ENCODE data around the gene RIMBP2.

RIMBP2 gene

GRCh38 chr12:130433834-130434233 is 282.3 kb downstream of the RIMBP2 start:
- in situ Hi-C loops (cut with MboI; ENCODE audit: low sequenced_read_pairs) = no loop called here

- in situ Hi-C loops (cut with MboI; ENCODE audit: low sequenced_read_pairs) = no loop called here
These were observed 282.7 kb downstream of the RIMBP2 start for GRCh38 chr12:130433411-130433810.

GRCh38 chr12:130431176-130431575 is 284.9 kb downstream of the RIMBP2 start:
- in situ Hi-C loops (cut with MboI; ENCODE audit: low sequenced_read_pairs) = no loop called here

- in situ Hi-C loops (cut with MboI; ENCODE audit: low sequenced_read_pairs) = no loop called here
These were observed 286.2 kb downstream of the RIMBP2 start for GRCh38 chr12:130429656-130430505.

DNA sequence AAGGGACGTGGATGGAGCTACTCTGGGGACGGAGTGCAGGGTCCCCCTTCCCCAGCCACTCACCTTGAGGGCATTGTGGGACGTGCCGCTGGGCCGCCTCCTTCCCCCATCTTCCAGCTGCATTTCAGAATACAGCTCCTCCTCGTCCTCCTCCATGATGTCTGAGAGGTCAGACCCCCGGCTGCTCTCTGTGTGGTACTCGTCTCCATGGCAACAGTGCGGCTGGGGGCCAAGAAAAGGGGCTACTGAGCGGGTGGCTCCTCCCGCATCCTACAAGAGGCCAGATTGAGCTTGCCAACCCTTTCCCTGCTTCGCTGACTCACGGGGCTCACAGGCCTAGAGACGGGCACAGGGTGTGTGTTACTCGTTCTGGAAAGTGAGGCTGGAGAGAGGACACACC is 288.0 kb downstream of the RIMBP2 start:
- in situ Hi-C loops (cut with MboI; ENCODE audit: low sequenced_read_pairs) = no loop called here

DNA sequence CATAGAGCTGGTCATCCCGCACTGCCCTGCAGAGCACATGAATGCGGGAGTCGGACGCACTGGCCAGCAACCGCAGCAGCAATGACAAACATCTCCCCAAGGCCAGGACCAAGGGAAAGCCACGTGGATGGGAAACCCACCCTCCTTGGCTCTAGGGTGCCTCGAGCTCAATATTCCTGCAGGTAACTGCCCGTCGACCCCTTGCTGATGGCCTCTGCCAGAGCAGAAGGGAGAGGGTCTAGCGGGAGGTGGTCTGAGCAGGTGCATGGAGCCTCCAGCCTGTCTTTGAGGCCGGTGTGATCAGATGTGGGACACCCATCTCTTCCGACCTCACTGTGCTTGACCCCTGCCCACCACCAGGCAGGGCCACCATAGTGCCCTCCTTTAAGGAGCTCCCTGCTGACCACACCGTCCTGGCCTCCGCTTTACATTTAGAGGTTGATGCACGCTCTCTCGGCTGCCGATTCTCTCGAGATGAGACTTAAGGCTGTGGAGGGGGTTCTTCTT is 288.7 kb downstream of the RIMBP2 start:
- in situ Hi-C loops (cut with MboI; ENCODE audit: low sequenced_read_pairs) = no loop called here

GRCh38 chr12:130425698-130426245 is 290.3 kb downstream of the RIMBP2 start:
- in situ Hi-C loops (cut with MboI; ENCODE audit: low sequenced_read_pairs) = no loop called here

- in situ Hi-C loops (cut with MboI; ENCODE audit: low sequenced_read_pairs) = no loop called here
These were observed 291.0 kb downstream of the RIMBP2 start for GRCh38 chr12:130424858-130425697.

DNA sequence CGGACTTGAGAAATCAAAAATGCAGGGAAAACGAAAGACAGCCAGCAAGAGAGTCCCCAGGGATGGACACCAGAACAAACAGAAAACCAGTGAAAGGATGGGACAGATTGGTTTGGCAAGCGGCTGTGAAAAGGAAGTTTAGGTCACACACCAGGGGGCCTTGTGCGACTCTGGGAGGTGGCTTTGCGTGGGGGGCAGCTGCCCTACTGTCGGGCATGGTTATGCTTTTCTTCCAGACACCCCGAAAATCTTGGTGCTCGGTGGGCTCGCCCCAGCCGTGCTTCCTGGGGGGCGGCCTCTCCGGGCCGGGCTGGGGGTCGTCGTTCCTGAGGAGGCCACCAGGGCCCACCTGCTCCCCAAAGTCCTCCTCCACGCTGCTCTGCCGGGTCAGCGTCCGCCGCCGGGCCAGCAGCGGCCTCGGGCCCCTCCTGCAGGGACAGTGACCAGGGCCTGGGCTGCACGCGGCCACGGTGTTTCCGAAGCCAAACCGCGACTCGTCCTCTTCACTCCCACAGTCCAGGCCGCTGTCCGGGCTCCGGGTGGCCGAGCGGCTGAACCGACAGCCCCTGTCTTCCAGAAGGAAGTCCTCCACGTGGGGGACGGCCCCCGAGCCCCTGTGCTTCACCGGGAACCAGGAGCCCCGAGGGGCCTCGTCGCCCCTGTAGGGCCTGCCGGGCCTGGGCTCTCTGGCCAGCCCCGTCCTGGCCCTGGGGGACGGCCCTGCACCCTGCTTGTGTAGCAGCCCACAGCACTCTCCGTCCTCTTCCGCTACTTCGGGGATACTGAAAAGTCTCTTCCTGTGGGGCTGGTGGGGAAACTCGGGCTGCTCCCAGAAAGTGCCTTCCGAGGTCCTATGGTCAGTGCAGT is 291.9 kb downstream of the RIMBP2 start:
- in situ Hi-C loops (cut with MboI; ENCODE audit: low sequenced_read_pairs) = no loop called here

- in situ Hi-C loops (cut with MboI; ENCODE audit: low sequenced_read_pairs) = no loop called here
These were observed 293.0 kb downstream of the RIMBP2 start for GRCh38 chr12:130423136-130423535.

DNA sequence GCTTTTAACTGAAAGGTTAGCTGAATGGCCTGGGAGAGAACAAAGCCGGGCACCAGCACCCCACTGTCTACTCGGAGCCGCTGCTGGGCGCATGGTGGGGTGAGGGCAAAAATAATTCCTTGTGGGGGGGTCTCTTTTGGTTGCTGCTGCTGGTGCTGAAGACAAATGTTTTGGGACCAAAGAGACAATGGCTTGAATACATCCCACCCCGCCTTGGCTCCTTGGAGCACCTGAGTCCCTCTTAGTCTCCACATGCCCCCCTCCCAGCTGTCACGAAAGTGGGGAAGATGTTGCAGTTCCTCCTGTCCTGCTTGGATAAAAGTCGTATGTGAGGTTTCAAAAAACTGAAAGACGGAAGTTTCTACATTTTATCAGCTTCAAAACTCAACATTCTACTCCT is 293.4 kb downstream of the RIMBP2 start:
- in situ Hi-C loops (cut with MboI; ENCODE audit: low sequenced_read_pairs) = no loop called here

DNA sequence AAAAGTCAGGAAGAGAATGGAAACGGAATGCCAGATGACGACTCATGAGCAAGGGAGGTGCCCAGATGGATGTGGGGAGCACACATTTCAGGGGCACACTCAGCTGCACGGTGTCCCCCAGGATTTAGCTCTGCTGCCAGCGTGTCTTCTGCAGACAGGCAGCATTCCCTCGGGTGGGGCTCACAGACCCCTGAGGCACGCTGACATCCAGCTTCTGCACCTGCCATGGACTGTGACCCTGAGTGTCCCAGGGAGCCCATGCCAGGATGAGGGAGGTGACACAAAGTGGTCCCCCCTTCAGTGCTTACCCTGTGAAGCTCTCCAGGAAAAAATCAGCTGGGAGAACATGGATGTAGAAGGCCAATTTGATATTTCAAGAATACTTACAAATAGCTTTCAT is 294.2 kb downstream of the RIMBP2 start:
- in situ Hi-C loops (cut with MboI; ENCODE audit: low sequenced_read_pairs) = no loop called here

- in situ Hi-C loops (cut with MboI; ENCODE audit: low sequenced_read_pairs) = no loop called here
These were observed 296.0 kb downstream of the RIMBP2 start for GRCh38 chr12:130420071-130420470.

- in situ Hi-C loops (cut with MboI; ENCODE audit: low sequenced_read_pairs) = no loop called here
These were observed 297.0 kb downstream of the RIMBP2 start for GRCh38 chr12:130419116-130419515.

DNA sequence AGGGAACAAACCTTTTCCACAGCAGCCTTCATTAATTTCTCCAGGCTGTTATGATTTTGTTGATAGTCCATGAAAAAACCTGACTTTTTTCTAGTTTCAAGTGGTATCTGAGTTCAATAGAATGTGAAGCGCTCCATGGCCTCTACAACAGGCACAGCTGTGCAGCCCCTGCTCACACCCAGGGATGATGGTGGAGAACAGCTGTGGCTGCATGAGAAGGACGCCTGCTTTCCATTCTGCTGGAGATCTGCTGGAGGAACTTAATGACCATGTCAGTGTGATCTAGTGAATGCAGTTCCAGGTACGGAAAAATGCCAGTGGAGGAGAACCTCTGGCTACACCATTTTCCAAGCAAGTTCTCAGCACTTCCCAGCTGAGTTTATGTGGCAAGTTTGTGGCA is 297.8 kb downstream of the RIMBP2 start:
- in situ Hi-C loops (cut with MboI; ENCODE audit: low sequenced_read_pairs) = no loop called here

DNA sequence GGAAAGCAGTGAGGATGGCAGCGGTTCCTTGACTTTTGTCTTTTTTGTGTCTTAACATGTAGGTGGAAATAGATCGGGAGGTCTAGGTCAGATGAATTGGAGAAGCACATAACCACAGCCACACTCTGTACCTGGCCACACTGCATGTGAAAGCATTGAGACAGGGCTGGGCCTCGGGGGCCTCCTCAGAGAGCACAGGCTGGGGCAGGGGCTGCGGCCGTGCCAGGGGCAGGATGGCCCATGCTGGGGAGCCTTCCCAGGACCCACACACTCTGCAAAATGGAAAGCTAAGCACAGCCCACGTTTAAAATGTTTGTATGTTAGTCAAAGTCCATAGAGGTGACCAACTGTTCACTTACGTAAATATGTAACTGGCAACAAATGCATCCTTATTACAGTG is 301.7 kb downstream of the RIMBP2 start:
- in situ Hi-C loops (cut with MboI; ENCODE audit: low sequenced_read_pairs) = no loop called here

- in situ Hi-C loops (cut with MboI; ENCODE audit: low sequenced_read_pairs) = no loop called here
These were observed 302.2 kb downstream of the RIMBP2 start for GRCh38 chr12:130413909-130414308.

GRCh38 chr12:130412384-130412783 is 303.7 kb downstream of the RIMBP2 start:
- in situ Hi-C loops (cut with MboI; ENCODE audit: low sequenced_read_pairs) = no loop called here

DNA sequence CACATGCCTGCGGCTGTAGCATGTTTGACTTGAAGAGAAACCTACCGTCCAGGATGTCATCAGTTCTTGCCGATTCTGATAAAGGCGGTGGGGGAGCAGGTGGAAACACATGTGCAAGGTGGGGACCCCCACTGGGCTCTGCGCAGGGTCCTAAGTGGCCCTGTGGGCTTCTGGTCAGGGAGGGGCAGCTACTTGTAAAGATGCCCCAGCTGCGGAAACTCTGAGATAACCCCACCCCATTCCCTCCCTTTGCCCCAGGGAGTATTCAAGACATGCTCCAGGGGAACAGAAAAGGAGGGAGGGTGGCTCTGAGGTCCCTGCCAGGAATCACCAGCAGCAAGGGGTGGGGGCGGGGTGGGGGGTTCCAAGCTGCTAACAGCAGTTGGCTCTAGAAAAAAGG is 310.8 kb downstream of the RIMBP2 start:
- in situ Hi-C loops (cut with MboI; ENCODE audit: low sequenced_read_pairs) = no loop called here

- in situ Hi-C loops (cut with MboI; ENCODE audit: low sequenced_read_pairs) = no loop called here
These were observed 314.4 kb downstream of the RIMBP2 start for GRCh38 chr12:130401703-130402102.
